GM18498 (cell line): ENCODE results near the gene RCCD1.
A peak's percentile ranks its signal among the peaks of the same experiment; 100 is the strongest.
"Not testable (repeated sequence)": the region's sequence is repeated elsewhere in the genome, so short reads cannot be mapped to it uniquely, and the experiment has no call there.

Source experiments
- ATAC-seq: cut with Tn5 transposase; IDR thresholded peaks from one replicate; pipeline ENCODE4 v1.9.1; 2021; ENCODE audit warnings: mild to moderate bottlenecking, moderate library complexity; ENCODE audit not compliant: unreplicated experiment

The RCCD1 gene

GRCh38 chr15:90917569-90917968 is 37.1 kb upstream of the RCCD1 start:
- ATAC-seq: no peak

- ATAC-seq: no peak
These were observed 36.5 kb upstream of the RCCD1 start for GRCh38 chr15:90918034-90918788.

- no peak for ATAC-seq
These were observed 35.8 kb upstream of the RCCD1 start for GRCh38 chr15:90918835-90919234.

GRCh38 chr15:90921887-90922286 is 32.8 kb upstream of the RCCD1 start:
- no peak for ATAC-seq

- ATAC-seq: peak; percentile 90
These were observed 31.9 kb upstream of the RCCD1 start for GRCh38 chr15:90922712-90923322.

- ATAC-seq: no peak
These were observed 30.3 kb upstream of the RCCD1 start for GRCh38 chr15:90924375-90924774.

GRCh38 chr15:90926766-90927165 is 27.9 kb upstream of the RCCD1 start:
- not testable (repeated sequence) for ATAC-seq

GRCh38 chr15:90928106-90928505 is 26.6 kb upstream of the RCCD1 start:
- ATAC-seq: not testable (repeated sequence)

- ATAC-seq: no peak
These were observed 25.3 kb upstream of the RCCD1 start for GRCh38 chr15:90929246-90930019.

- no peak for ATAC-seq
These were observed 23.7 kb upstream of the RCCD1 start for GRCh38 chr15:90930861-90931574.

- ATAC-seq: no peak
These were observed 23.2 kb upstream of the RCCD1 start for GRCh38 chr15:90931575-90931827.

GRCh38 chr15:90931828-90932659 is 22.6 kb upstream of the RCCD1 start, which contains the start of gene HDDC3:
Gene HDDC3 (minus strand): TSS chr15:90932549. CDS start chr15:90932540, 9 bp downstream.
- ATAC-seq: peak; percentile 45

GRCh38 chr15:90932660-90932991 is 22.1 kb upstream of the RCCD1 start:
- ATAC-seq: no peak

- no peak for ATAC-seq
These were observed 21.4 kb upstream of the RCCD1 start for GRCh38 chr15:90933301-90933700.

- ATAC-seq: peak; percentile 39
These were observed 20.3 kb upstream of the RCCD1 start for GRCh38 chr15:90934256-90934948.

- ATAC-seq: peak; percentile 73
These were observed 19.5 kb upstream of the RCCD1 start, which contains the start of gene UNC45A for GRCh38 chr15:90934949-90935751. Gene UNC45A (plus strand): TSS chr15:90935285. CDS start chr15:90935325, 40 bp downstream.

- ATAC-seq: no peak
These were observed 17.9 kb upstream of the RCCD1 start for GRCh38 chr15:90936823-90937222.

- no peak for ATAC-seq
These were observed 16.4 kb upstream of the RCCD1 start for GRCh38 chr15:90938261-90938660.

- ATAC-seq: no peak
These were observed 14.9 kb upstream of the RCCD1 start for GRCh38 chr15:90939756-90940155.
